ENCODE measurements around the gene B3GAT3.

- TF ChIP-seq CTCF (IDR thresholded peaks at IDR 0.05) (no peak), POLR2A (IDR thresholded peaks at IDR 0.05) (no peak)
These were observed 18.7 kb downstream of the B3GAT3 start for GRCh38 chr11:62603072-62603408.
